H9 (cell line): Measurements from ENCODE around the gene AFF2. TPM values are rescaled to one million over a fixed set of nuclear protein-coding genes. Genes with fewer than 3 reads are reported as not detected.

ENCODE experiments used
- DNase-seq: peaks from one replicate; pipeline ENCODE4 v3.0.0-alpha.2; 2017
- H2AFZ ChIP-seq: one replicate; pipeline ENCODE4 v1.6.1; 2013; ENCODE audit warnings: mild to moderate bottlenecking, low read length, control low read depth, moderate library complexity
- H2AK5ac ChIP-seq: 2 replicates; pipeline ENCODE4 v1.6.1; 2013; ENCODE audit warnings: low read length, control low read depth, mixed read lengths; ENCODE audit not compliant: insufficient read length
- H2BK120ac ChIP-seq: one replicate; pipeline ENCODE4 v1.6.1; 2013; ENCODE audit warnings: low read depth, mild to moderate bottlenecking, low read length, control low read depth, inconsistent platforms; ENCODE audit not compliant: poor library complexity, severe bottlenecking
- H2BK12ac ChIP-seq: 2 replicates; pipeline ENCODE4 v1.6.1; 2013; ENCODE audit warnings: low read length, control low read depth, mixed read lengths, low read depth; ENCODE audit not compliant: insufficient read length
- H2BK15ac ChIP-seq: 2 replicates; pipeline ENCODE4 v1.6.1; 2013; ENCODE audit warnings: low read depth, low read length, control low read depth
- H2BK20ac ChIP-seq: one replicate; pipeline ENCODE4 v1.6.1; 2013; ENCODE audit warnings: low read depth, mild to moderate bottlenecking, low read length, control low read depth, inconsistent platforms; ENCODE audit not compliant: poor library complexity, severe bottlenecking
- H2BK5ac ChIP-seq: 2 replicates; pipeline ENCODE4 v1.6.1; 2013; ENCODE audit warnings: low read length, control low read depth, mixed read lengths; ENCODE audit not compliant: insufficient read length
- H3K14ac ChIP-seq: 2 replicates; pipeline ENCODE4 v1.6.1; 2013; ENCODE audit warnings: low read length, control low read depth; ENCODE audit not compliant: insufficient read depth
- H3K18ac ChIP-seq: 2 replicates; pipeline ENCODE4 v1.6.1; 2013; ENCODE audit warnings: low read depth, mild to moderate bottlenecking, mixed read lengths, low read length, control low read depth; ENCODE audit not compliant: insufficient read length
- H3K23ac ChIP-seq: 2 replicates; pipeline ENCODE4 v1.6.1; 2013; ENCODE audit warnings: low read length, control low read depth, mixed read lengths, low read depth; ENCODE audit not compliant: insufficient read length
- H3K23me2 ChIP-seq: 2 replicates; pipeline ENCODE4 v1.6.1; 2013; ENCODE audit warnings: low read depth, mild to moderate bottlenecking, mixed read lengths, low read length, control low read depth; ENCODE audit not compliant: insufficient read length, poor library complexity, severe bottlenecking
- H3K27ac ChIP-seq: 2 replicates; pipeline ENCODE4 v1.5.1; 2013; ENCODE audit warnings: low read length, control low read depth, mixed read lengths, low read depth; ENCODE audit not compliant: insufficient read length
- H3K27me3 ChIP-seq: 2 replicates; pipeline ENCODE4 v1.6.1; 2013; ENCODE audit warnings: low read length, control low read depth, inconsistent platforms; ENCODE audit not compliant: insufficient read depth
- H3K4ac ChIP-seq: 2 replicates; pipeline ENCODE4 v1.6.1; 2013; ENCODE audit warnings: low read depth, mild to moderate bottlenecking, control low read depth, inconsistent platforms, low read length, moderate library complexity
- H3K4me1 ChIP-seq: 2 replicates; pipeline ENCODE4 v1.6.1; 2013; ENCODE audit warnings: low read length, control low read depth, inconsistent platforms; ENCODE audit not compliant: insufficient read depth
- H3K4me2 ChIP-seq: 2 replicates; pipeline ENCODE4 v1.6.1; 2013; ENCODE audit warnings: low read length, control low read depth, mixed read lengths; ENCODE audit not compliant: insufficient read length, insufficient read depth
- H3K56ac ChIP-seq: 2 replicates; pipeline ENCODE4 v1.6.1; 2013; ENCODE audit warnings: low read depth, mild to moderate bottlenecking, mixed read lengths, low read length, control low read depth; ENCODE audit not compliant: insufficient read length
- H3K79me1 ChIP-seq: 2 replicates; pipeline ENCODE4 v1.6.1; 2013; ENCODE audit warnings: low read depth, mild to moderate bottlenecking, moderate library complexity, low read length, control low read depth, inconsistent platforms; ENCODE audit not compliant: insufficient read depth, poor library complexity, severe bottlenecking
- H3K79me2 ChIP-seq: 2 replicates; pipeline ENCODE4 v1.6.1; 2013; ENCODE audit warnings: low read length, control low read depth, inconsistent platforms; ENCODE audit not compliant: insufficient read depth
- H3K9ac ChIP-seq: 2 replicates; pipeline ENCODE4 v1.6.1; 2013; ENCODE audit warnings: low read length, control low read depth, mixed read lengths; ENCODE audit not compliant: insufficient read length; ENCODE audit errors: extremely low read depth
- H3K9me3 ChIP-seq: one replicate; pipeline ENCODE4 v1.6.1; 2013; ENCODE audit warnings: low read depth, low read length, inconsistent platforms; ENCODE audit not compliant: control insufficient read depth
- H3T11ph ChIP-seq: one replicate; pipeline ENCODE4 v1.6.1; 2013; ENCODE audit warnings: mild to moderate bottlenecking, low read length, control low read depth, inconsistent platforms
- H4K20me1 ChIP-seq: one replicate; pipeline ENCODE4 v1.6.1; 2013; ENCODE audit not compliant: control insufficient read depth, insufficient read length, insufficient read depth
- H4K5ac ChIP-seq: 2 replicates; pipeline ENCODE4 v1.6.1; 2013; ENCODE audit warnings: low read depth, mild to moderate bottlenecking, mixed read lengths, low read length, control low read depth; ENCODE audit not compliant: insufficient read length
- H4K8ac ChIP-seq: replicated peaks from 2 replicates; pipeline ENCODE4 v1.6.1; 2013; ENCODE audit warnings: low read length, control low read depth, mixed read lengths, low read depth; ENCODE audit not compliant: insufficient read length
- H4K91ac ChIP-seq: 2 replicates; pipeline ENCODE4 v1.6.1; 2013; ENCODE audit warnings: low read depth, mild to moderate bottlenecking, moderate library complexity, mixed read lengths, low read length, control low read depth; ENCODE audit not compliant: insufficient read length
- H3K27ac Mint-ChIP-seq, 3 experiments: 2 replicates in 2 of 3; 3 replicates in 1 of 3; pipeline ENCODE4 v1.8.0; 2020 to 2021; ENCODE audit warnings: mixed read lengths in 3 of 3, mild to moderate bottlenecking in 1 of 3, moderate library complexity in 1 of 3
- H3K27me3 Mint-ChIP-seq: 2 replicates; pipeline ENCODE4 v1.8.0; 2021; ENCODE audit warnings: low read depth, mild to moderate bottlenecking, moderate library complexity, mixed read lengths
- H3K36me3 Mint-ChIP-seq, 3 experiments: 2 replicates in 2 of 3; 3 replicates in 1 of 3; pipeline ENCODE4 v1.8.0; 2020 to 2021; ENCODE audit warnings: low read depth in 3 of 3, mixed read lengths in 3 of 3; ENCODE audit not compliant: insufficient read depth in 1 of 3
- H3K4me1 Mint-ChIP-seq, 2 experiments: 2 replicates each; pipeline ENCODE4 v1.8.0; 2020; ENCODE audit warnings: mixed read lengths in 2 of 2
- H3K4me3 Mint-ChIP-seq, 2 experiments: 2 replicates in 1 of 2; 3 replicates in 1 of 2; pipeline ENCODE4 v1.8.0; 2020 to 2021; ENCODE audit warnings: mild to moderate bottlenecking in 2 of 2, mixed read lengths in 2 of 2, moderate library complexity in 1 of 2
- H3K9me3 Mint-ChIP-seq, 2 experiments: 2 replicates in 1 of 2; 3 replicates in 1 of 2; pipeline ENCODE4 v1.8.0; 2020; ENCODE audit warnings: mild to moderate bottlenecking in 2 of 2, mixed read lengths in 2 of 2, moderate library complexity in 1 of 2
- WGBS: extraction: QIAGEN DNeasy Blood & Tissue Kit; methylation state at CpG from one replicate; pipeline ENCODE4 v1.1.7; 2013; ENCODE audit warnings: missing lambda C conversion rate, low lambda C conversion rate, mixed read lengths; ENCODE audit not compliant: insufficient read length; ENCODE audit errors: extremely low coverage; 5-methylcytosine and 5-hydroxymethylcytosine counted together
- total RNA-seq: library from RNA; stranded (reverse); gene quantifications from 2 replicates; pipeline ENCODE4 v1.2.1, GENCODE V29; 2021
- TF ChIP-seq, protein P1 (sequence below): fragments of 200-600 bp; sonication (generic); conservative IDR thresholded peaks from 3 replicates; pipeline ENCODE4 v1.8.0; 2021; ENCODE audit warnings: antibody characterized with exemption, mild to moderate bottlenecking

Gene AFF2
- total RNA-seq, 1 experiment from 2014 or later = 14.6 TPM

DNA sequence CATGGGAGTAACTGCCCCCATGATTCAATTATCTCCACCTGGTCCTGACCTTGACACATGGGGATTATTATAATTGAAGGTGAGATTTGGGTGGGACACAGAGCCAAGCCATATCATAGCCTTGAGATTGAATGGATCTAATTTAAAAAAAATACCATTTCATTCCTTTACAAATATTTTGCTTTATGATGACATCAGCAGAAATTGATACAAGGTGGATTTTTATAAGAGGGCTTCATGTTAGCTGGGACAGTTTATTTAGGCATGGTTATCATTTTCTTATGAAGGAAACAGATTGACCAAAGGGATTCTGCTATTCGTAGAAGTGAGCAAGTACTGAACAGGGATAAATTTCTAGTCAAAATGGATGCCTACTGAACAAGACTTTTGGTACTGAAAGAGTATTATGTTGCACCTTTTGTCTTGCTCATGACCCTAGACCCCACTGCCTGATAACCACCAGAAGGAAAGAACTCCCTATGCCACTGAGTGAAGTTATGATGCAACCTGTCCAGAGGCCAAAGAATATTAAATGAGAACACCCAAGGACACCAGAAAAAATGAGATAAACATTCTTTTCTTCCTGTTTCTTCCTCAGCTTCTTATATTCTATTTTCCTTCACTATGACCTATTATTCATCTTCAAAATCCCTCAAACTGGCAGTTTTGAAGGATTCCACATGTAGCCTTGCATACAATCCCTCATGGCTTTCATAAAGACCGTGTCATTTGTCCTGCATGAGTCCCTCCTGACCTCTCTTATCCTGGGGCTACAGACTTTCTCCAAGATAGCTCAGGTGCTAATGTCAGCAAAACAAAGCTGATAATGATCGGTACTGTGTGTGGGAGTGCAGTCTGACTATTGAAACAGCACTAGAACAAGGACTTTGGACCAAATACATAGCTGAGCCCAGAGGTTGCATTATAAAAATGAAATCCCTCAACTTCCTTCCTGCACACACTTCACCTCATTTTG, 118.3 kb downstream of the AFF2 start:
- Histone ChIP-seq H3K4me2 (no peak overlapping the region), H4K91ac (no peak overlapping the region), H3K14ac (no peak overlapping the region), H3K9me3 (peaks cover 17% of the 10 kb centered on the region), H3K4me1 (peaks cover 2% of the 10 kb centered on the region; the same call in 1 of the 2 replicates), H3K23me2 (no peaks in the 10 kb centered on the region), H2BK5ac (no peak overlapping the region), H2BK12ac (no peak overlapping the region), H4K8ac (no peak overlapping the region), H3K23ac (no peak overlapping the region), H3K9ac (no peak overlapping the region), H2BK15ac (no peak overlapping the region), H2AFZ (no peak overlapping the region), H3K27ac (no peak overlapping the region), H3K4ac (no peak overlapping the region), H2BK120ac (no peak overlapping the region), H3K27me3 (no peaks in the 10 kb centered on the region), H2AK5ac (no peak overlapping the region), H3K79me1 (no peaks in the 10 kb centered on the region), H3T11ph (no peak overlapping the region), H3K18ac (no peak overlapping the region), H4K20me1 (no peaks in the 10 kb centered on the region), H4K5ac (no peak overlapping the region), H3K56ac (no peak overlapping the region), H3K79me2 (no peaks in the 10 kb centered on the region), H2BK20ac (no peak overlapping the region)
- TF ChIP-seq, protein P1, sequence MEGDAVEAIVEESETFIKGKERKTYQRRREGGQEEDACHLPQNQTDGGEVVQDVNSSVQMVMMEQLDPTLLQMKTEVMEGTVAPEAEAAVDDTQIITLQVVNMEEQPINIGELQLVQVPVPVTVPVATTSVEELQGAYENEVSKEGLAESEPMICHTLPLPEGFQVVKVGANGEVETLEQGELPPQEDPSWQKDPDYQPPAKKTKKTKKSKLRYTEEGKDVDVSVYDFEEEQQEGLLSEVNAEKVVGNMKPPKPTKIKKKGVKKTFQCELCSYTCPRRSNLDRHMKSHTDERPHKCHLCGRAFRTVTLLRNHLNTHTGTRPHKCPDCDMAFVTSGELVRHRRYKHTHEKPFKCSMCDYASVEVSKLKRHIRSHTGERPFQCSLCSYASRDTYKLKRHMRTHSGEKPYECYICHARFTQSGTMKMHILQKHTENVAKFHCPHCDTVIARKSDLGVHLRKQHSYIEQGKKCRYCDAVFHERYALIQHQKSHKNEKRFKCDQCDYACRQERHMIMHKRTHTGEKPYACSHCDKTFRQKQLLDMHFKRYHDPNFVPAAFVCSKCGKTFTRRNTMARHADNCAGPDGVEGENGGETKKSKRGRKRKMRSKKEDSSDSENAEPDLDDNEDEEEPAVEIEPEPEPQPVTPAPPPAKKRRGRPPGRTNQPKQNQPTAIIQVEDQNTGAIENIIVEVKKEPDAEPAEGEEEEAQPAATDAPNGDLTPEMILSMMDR = no peak
- H3K4me1 Mint-ChIP-seq = peaks cover 13 to 18% of the 10 kb centered on the region in 2 experiments
- no peak overlapping the region for H3K4me3 Mint-ChIP-seq
- no peak overlapping the region for H3K27ac Mint-ChIP-seq
- no peak for DNase-seq
- no peaks in the 10 kb centered on the region for H3K27me3 Mint-ChIP-seq
- peaks cover 46 to 56% of the 10 kb centered on the region in 2 experiments for H3K9me3 Mint-ChIP-seq
- WGBS = no CpG with 5 or more reads among the region's 3 CpGs
- H3K36me3 Mint-ChIP-seq = no peaks in the 10 kb centered on the region; a peak in 1 of 7 replicates
